Activated naive CD4-positive, alpha-beta T cell (primary cell): ENCODE data around the gene GRID2IP.

Experiments used
- DNase-seq, 4 experiments: peaks; one replicate each; lab custom pipeline; 2025; lab: John Stamatoyannopoulos, UW

The GRID2IP gene

GRCh38 chr7:6562106-6562505 is 10.8 kb upstream of the GRID2IP start:
- DNase-seq = no peak

GRCh38 chr7:6559896-6560295 is 8.6 kb upstream of the GRID2IP start:
- no peak for DNase-seq

- no peak for DNase-seq
Observed at GRCh38 chr7:6558837-6559236, 7.6 kb upstream of the GRID2IP start.

DNA sequence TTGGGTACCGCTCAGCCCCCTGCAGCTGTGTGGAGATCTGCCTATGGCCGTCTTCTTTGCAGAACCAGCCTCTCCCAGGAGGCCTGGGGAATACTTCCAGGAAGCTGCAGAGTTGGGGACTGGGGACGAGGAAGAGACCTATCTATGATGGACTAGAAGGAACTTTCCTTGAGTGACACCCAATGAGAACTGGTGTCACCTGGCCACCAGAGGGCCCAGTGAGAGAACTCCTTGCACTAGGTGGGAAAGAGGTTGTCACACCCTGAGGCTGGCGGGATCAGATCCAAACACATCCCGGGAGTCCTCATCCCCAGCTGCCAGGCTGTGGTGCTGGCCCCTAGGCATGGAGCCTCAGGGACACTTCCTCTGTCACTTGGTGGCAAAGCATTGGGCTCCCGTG is 4.9 kb upstream of the GRID2IP start:
- no peak for DNase-seq

- DNase-seq = no peak
Observed at GRCh38 chr7:6554848-6555247, 3.6 kb upstream of the GRID2IP start.

DNA sequence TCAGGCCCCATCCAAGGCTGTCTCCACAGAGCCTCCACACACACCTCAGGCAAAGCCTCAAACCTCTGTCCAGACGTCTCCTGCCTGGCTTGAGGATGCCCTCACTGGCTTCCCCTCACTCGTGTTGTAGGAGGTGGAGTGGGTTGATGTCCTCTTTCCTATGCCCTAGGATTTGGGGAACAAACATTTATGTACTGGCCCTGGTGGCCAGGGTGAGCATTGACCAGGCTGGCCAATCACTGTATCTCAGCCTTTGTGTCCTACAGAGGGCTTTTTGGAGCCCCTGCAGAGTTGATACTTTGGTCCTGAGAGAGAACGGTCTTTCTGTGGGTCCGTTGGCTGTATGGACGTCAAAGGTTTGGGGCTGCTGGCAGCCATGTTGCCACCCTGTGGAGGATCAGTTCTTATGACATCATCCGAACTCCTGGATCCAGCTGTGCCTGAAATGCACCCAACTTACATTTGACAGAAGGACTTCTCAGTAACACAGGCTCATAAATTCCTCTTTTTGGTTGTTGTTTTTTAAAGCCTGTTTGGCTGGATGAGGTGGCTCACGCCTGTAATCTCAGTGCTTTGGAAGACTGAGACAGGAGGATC is 2.3 kb upstream of the GRID2IP start:
- DNase-seq = no peak

GRCh38 chr7:6547400-6547799 is 3.9 kb downstream of the GRID2IP start:
- no peak for DNase-seq

GRCh38 chr7:6546498-6547251 is 4.6 kb downstream of the GRID2IP start:
- DNase-seq = no peak

DNA sequence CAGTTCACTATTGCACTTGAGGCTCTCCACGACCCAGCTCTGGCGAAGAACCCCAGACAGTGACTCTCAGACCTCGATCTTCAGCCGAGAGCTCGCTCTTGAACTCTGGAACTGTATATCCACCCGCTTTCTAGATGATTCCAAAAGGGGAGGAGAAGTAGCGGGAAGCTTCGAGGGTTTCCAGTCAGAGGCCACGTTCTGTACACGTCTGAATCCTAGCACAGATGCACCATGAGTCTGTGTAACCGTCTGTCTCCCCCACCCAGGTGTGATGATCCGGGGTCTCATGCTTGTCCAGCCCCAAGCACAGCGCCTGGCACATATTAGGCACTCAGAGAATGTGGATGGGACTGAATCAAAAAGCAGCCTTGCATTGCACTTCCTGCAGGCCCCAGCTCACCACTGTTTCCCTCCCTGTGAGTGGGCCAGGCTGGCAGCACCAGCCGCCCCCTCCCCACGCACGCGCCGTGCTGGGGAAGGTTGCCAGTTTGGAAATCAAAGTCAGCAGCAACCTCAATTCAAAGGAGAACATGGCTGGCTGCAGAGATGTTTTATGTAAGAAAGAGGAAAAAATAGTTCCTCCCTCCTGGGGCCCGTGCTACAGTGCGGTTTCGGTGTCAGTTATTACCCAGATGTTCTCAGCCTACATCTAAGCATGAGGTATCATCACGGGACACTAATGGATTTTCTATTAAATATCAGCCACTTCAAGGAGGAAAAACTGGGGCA is 5.7 kb downstream of the GRID2IP start:
- no peak for DNase-seq

DNA sequence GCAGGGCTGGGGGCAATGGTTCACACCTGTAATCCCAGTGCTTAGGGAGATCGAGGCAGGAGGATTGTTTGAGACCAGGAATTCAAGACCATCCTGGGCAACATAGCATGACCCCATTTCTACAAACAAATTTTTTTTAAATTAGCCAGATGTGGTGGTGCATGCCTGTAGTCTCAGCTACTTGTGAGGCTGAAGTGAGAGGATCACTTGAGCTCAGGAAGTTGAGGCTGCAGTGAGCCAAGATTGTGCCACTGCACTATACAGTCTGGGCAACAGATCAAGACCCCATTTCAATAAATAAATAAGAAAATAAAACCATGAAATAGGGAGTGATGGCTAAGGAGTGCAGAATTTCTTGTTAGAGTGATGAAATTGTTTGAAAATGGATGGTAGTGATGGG is 8.9 kb downstream of the GRID2IP start:
- DNase-seq = no peak

DNA sequence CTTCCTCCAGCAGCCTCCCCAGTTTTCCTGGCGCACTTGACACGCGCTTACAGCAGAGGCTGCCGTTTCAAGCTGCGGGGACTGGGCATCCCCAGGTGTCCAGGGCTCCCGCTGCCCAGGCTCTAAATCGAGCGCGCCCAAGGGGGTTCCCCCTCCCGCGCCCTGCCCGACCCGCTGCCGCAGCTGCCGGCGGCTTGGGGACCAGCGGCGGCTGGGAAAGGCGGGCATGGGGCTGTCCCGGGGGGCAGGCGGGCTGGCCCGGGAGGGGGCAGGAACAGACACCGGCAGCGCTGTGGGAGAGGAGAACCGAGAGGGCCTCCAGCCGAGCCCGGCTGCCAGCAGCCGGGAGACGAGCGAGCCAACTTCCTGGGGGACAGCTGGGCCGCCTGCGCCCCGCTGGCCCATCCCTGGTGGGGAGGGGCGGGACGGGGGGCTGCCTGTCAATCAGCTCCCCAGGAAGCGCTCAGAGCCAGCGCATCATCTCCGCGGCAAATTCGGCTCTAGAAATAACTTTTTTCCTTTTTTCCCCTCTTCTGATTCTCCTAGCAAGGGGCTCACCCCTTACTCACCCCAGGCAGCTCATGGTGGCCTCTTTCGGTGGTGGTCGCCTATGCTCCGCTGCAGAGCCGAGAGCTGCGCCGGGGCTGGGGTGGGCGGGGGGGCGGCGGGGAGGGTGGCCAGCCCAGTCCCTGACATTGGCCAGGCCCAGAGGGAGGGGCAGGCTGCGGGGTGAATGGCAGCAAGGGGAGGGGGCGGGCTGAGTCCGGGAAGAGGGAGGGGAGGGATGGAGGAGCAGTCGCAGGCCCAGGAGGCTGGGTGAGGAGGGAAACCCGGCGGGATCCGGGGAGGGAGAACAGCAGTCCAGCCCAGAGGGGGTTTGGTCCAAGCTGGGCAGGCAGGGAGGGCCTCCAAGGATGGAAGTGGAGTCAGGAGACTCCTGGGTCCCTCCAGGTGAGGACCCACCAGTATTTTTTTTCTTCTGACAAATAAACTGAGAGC is 14.7 kb downstream of the GRID2IP start:
- DNase-seq = no peak

GRCh38 chr7:6533893-6534495 is 17.3 kb downstream of the GRID2IP start:
- DNase-seq = no peak

DNA sequence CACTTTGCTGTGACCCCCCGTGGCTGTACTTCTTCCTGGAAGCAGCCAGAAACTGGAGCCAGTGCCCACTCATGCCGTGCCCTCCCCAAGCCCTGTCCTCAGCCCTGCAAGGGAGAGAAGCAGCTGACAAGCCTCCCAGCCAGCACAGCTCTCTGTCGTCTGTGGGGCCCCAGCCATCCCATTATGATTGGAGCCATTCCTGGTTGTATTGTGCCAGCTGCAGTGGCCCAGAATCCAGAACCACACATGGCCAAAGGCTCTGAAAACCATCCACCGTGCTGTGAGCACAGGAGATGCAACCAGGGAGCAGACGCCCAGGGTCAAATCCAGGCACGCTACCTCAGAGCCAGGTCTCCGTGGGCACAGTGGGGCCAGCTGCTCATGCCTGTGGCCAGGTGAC is 18.7 kb downstream of the GRID2IP start:
- no peak for DNase-seq

DNA sequence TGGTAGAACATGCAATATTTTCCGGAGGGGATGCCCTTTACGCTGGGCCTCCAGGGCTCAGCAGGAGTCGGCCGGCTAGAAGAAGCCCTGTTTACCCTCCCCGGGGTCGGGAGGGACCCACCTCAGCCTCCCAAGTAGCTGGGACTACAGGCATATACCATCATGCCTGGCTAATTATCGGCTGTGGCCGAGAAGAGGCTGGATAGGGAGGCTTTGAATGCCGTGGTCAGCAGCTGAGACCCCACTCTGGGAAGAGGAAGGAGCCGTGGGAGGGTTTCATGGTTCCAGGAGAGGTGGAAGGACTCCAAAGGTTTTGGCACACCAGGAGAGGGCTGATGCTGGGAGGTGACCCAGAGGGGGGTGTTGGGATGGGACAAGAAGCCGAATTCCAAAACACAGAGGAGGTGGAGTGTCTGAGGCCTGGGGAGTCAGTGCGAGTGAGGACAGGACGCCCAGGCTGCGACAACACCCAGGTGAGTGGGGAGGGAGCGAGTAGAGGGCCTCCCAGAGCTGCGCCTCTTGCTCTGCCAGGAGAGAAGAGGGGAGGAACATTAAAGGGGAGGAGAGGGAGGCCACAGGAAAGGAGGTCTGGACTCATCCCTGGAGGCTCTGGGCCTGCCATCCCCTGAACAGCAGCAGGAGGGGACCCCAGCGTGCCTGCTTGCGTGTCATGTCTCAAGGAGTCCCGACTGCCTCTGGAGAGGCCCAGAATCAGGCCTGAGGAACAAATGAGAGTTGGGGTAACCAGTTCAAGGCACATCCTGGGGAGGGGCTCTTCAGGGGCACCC is 19.6 kb downstream of the GRID2IP start:
- DNase-seq = no peak

DNA sequence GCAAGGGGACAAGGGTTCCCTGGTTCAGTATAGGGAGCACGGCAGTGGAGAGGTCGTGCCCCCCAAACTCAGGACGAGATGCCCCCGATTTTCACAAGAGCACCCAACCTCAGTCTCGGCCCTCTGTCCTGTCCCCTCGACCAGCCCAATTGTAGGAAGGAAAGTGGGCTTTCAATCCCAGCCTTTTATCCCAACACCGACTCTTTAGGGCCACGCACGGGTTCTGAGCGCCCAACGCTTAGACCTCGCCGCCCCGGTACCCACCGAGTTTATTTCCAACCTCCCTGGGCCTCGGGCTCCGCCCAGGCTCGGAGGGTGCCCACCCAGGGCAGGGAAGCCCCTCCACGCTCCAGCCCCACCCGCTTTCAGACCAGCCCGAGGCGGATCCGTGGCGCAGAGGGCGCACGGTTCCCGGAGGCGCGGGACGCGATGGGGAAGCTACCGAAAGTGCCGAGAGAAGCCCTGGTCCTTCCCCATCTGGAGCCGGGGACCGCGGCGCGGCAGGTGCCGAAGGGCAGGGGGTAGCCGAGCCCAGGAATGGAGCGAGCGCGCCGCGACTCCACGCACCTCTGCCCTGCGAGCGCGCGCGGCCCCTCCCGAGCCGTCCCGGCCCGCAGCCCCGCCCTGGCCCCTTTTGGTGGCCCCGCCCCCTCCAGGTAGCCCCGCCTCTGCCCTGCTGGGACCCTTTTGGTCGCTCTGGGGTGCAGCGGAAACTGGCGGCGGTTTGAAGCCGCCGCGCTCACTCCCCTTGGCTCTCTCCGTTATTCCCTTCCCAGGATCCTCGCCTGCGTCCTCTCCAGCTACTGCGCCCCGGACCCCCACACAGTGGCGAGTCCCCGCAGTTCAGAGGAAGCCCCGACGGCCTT is 20.4 kb downstream of the GRID2IP start:
- peak in 2 of 4 experiments; percentile 29 to 65 for DNase-seq

DNA sequence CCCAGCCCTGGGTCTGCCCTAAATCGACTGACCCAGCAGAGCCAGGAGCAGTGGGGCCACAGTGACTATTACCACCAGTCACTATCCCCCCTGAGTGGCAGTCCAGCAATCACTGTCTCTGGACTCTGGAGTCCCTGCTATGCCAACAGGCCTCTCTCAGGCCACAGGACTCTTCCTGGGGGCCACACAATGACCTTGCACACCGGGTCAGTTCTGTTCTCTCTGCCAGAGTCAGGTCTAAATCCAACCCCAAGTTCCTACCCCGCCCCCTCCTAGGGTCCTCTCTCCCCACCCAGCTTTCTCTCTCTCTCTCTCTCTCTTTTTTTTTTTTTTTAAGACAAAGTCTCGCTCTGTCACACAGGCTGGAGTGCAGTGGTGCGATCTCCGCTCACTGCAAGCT is 21.6 kb downstream of the GRID2IP start:
- no peak for DNase-seq

DNA sequence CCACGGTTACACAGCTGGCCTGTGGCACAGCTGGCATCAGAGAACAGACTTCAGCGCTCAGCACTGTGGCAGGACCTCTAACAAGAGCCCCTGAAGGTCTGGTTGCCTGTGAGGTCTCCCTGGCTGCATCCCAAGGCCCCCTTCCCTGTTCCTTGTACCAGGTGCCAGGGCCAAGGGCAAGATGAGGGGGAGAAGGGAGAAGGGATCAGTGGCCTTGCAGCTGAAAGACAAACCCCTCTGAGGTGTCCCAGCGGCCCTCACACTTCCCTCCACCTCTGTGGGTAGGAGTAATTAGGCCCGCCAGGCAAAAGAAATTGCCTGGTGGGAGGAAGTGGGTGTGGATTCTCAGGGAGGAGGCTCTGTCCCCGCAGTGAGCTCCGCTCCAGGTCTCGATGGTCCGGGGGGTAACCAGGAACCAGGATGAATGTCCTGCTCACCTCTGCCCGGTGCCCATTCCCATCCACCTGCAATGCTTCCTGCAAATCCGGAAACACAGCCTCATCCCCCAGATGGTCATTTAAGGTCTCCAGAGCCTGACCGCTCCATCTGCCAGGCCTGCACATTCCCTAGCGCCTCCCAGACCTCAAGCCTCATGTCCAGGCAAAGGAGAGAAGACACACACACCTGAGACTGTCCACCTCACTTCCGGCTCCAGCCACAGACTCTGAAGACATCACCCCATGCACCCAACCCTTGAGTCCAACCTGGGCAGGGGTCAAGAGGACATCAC is 22.7 kb downstream of the GRID2IP start:
- DNase-seq = no peak

- no peak for DNase-seq
Observed at GRCh38 chr7:6526997-6527378, 24.3 kb downstream of the GRID2IP start.
